Hematopoietic multipotent progenitor cell treated with erythropoietin and hydrocortisone succinate and interleukin-3 and kit ligand, for 4 days (in vitro differentiated cells): ENCODE results near the gene ARHGAP45.
"Not testable (repeated sequence)": the region's sequence is repeated elsewhere in the genome, so short reads cannot be mapped to it uniquely, and the experiment has no call there.

Source experiments
- DNase-seq: peaks from one replicate; pipeline ENCODE4 v3.0.0-alpha.2; 2015

The ARHGAP45 gene

DNA sequence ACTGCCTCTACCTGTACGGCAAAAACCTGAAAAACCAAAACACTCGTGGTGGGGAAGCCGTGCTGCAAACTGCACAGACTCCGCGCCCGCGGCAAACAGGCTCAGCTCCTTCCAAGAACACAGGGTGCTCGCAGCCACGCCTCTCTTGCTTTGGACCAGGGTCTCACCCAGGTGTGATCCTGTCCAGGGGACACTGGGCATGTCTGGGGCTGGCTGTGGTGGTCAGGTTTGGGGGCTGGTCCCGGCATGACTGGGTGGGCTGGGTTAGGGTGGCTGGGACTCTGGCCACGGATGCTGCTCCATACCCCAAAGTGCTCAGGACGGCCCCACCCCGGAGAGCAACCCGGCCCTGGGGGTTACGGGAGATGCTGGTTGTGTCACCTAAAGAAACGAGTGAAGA lies 50.7 kb downstream of the ARHGAP45 start:
- DNase-seq, result no peak

DNA sequence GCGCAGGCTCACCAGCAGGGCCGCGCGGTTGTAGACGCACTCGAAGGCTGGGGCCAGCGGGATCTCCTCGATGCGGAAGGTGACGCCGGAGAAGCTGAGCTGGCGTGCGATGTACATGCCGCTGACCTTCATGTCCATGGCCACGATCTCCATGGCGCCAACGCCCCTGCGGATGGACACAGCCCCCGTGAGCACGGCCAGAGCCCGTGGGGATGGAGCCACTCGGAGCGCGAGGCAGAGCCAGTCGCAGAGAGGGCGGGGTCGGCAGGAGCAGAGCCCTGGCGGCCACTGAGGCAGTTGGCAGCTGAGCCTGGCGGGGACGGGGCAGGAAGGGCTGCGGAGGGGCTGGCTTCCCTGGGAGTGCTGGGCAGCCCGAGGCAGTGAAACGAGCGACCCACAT lies 52.0 kb downstream of the ARHGAP45 start:
- DNase-seq, result no peak

DNA sequence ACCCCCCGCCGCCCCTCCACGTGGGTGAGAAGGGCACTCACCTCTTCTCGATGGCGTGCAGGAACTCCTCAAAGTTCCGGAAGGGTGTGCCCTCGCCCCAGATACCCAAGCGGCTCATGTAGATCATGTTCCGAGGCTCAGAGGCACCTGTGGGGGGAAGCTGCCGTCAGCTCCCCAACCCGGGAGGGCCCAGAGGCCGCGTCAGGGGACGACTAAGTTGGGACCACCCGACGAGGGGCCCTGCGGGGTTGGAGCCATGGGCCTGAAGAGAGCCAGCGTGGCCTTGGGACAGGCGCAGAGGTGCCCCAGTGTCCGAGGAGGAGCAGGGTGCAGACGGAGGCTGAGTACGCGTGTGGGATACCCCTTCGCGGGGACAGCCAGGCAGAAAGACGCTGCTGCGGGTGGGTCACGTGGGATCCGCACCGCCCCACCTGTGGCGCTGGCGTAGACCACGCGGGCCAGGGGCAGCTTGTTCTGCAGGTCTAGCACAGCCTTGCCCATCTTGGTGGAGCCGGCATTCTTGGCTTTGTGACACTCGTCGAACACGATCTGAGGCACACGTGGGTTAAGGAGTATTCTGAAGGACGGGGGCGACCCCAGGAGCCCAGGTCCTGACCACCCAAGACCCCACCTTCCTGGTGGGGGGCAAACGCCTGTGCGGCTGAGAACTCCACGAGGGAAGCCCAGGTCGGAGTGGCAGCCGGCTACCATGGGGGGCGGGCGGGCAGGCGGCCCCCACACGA lies 52.7 kb downstream of the ARHGAP45 start:
- DNase-seq, result no peak

DNA sequence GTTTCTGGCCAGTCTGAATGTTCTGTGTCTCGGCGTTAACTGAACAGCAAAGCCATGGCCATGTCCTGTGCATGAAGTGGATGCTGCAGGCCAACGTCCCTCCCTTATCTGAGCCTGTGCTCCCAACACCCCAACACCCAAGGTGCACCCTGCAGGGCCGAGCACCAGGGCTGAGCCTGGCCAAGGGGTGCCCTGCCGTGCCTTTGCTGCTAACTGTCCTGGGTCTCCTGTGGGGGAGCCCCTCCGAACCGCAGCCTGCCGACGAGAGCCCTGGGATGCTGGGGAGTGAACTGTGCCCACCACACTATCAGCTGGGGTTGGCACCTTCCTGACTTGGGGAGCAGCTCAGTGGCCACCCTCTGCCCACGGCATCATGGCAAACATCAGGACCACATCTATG lies 54.4 kb downstream of the ARHGAP45 start:
- no peak for DNase-seq

DNA sequence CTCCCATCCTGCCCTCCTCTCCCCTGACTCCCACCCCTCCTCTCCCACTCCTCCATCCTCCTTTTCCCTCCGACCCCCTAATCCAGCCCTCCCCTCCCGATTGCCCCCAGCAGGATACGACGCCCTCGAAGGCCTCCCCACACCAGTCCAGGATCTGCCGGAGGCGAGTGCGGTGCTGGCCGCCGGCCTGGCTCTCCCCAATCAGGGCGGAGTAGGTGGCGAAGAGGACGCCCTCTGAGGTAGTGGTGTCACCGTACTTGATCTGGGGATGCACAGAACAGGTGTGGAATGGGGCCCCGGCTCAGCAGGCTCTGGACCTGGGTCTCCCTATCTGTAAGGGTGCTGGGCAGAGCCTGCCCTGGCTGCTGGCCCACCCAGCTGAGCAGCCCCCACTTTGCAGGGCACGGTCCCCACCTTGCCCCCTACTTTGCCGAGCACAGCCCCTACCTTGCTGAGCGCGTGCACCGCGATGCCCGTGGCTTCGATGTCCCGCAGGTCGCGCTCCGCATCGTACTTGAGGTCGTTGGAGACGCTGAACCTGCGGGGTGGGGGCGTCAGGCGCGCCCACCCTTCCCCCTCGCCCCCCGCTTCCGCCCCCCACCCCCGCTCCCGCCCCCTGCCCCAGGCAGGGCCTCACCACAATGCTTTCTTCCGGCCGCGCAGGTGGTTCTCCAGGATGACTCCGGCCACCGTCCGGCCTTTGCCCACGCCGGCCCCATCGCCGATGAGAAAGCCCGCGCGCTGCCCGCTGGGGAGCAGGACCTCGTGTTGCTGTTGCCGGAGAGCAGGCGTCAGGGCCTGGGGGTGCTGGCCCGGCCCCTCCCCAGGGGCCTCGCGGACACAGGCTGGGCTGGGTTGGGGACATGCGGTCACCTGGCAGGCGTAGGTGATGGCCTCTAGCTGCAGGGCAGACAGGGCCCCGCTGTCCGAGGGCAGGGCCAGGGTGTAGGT lies 55.3 kb downstream of the ARHGAP45 start:
- no peak for DNase-seq

DNA sequence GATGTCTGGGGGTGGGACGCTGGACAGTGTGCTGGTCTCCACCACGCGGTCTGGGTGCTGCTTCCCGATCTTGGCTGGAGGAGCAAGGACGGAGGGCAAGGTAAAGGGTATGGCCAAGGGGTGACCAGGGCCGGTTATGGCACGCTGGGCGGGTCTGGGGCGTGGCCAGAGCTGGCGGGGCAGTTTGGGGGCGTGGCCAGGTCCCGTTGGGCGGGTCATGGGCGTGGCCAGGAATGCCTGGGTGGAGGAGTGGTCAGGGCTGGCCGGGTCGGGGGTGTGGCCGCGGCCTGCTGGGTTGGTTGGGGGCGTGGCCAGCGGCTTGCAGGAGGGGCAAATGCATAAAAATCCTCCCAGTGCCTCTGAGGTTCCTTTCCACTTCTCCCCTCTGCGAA lies 56.0 kb downstream of the ARHGAP45 start:
- DNase-seq, result peak; percentile 88

DNA sequence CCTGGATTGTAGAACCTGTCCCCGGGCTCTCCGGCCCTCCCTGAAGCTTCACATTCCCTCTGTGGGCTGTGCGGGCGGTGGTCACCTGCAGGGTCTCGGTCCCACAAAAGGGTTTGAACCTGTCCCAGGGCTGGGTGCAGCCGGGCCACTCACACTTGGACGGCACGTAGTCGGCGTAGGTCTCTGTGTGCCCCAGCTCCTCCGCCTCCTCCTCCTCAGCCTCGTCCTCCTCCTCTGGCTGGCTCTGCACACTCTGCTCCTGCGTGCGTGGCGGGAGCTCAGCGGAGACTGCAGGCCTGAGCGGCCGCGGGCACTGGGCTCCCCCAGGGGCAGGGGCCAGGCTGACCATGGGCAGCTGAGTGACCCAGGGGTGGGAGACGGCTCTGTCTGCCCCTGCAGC lies 56.4 kb downstream of the ARHGAP45 start:
- no peak for DNase-seq

DNA sequence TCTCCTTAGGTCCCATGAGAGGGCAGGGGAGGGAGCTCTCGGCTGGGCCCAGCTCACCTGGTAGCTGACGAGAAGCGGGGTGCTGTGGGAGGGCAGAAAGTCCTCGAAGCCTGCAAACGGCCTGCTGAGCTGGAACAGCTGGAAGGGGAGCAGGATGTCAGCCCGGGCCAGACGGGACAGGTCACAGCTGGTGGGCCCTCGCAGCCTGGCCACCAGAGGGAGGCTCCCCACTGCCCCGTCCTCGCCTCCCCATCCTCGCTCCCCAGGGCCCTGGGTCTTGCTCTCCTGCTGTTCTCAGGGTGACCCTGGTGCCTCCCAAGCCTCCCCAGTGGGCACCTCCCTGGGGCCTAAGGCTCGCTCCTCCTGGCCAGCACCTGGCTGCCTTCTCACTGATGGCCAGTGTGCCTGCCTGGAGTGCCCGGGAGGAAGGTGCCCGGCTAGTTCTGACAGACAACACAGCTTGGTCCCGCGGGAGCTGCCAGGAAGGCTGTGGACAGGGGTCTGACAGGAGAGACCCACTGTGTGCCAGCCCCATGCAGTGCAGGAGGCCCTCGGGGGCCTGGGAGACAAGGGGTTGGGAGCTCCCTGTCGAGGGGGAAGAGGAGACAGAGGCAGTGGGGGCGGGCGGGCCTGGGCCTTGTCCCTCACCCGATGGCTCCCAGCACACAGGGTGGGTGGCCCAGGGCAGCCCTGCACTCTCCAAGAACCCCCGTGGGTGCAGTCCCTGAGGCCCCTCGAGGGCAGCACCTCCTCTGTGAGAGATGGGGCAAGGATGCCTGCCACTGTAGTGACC lies 57.1 kb downstream of the ARHGAP45 start:
- no peak for DNase-seq

DNA sequence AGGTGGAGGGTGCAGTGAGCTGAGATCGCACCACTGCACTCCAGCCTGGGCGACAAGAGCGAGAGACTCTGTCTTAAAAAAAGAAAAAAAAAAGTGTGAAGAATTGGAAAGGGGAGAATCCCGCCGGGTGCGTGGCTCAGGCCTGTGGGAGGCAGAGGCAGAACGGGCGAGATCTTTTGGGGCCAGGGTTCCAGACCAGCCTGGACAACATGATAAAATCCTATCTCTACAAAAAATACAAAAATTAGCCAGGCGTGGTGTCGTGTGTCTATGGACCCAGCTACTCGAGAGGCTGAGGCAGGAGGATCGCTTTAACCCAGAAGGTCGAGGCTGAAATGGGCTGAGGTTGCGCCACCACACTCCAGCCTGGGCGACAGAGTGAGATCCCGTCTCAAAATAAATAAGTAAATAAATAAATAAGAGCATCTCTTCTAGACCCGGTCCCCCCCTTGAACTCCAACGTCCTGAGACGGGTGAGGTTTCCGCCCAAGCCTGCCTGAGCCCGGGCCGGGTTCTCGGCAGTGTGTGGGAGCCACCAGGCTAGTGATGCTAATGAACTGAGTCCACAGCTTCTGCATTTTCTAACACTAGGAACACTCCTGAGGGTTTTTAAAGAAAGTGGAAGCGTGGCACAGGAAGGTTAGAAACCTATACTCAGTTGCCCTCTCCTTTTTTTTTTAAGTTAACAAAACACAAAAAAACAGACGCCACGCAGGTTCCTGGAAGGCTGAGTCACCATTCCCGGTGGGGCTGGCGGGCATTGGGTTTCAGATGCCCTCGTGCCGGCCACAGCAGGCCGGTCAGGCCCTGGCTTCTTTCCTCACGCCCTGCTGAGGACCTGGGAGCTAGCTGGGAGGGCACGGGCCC lies 58.9 kb downstream of the ARHGAP45 start:
- DNase-seq, result no peak

DNA sequence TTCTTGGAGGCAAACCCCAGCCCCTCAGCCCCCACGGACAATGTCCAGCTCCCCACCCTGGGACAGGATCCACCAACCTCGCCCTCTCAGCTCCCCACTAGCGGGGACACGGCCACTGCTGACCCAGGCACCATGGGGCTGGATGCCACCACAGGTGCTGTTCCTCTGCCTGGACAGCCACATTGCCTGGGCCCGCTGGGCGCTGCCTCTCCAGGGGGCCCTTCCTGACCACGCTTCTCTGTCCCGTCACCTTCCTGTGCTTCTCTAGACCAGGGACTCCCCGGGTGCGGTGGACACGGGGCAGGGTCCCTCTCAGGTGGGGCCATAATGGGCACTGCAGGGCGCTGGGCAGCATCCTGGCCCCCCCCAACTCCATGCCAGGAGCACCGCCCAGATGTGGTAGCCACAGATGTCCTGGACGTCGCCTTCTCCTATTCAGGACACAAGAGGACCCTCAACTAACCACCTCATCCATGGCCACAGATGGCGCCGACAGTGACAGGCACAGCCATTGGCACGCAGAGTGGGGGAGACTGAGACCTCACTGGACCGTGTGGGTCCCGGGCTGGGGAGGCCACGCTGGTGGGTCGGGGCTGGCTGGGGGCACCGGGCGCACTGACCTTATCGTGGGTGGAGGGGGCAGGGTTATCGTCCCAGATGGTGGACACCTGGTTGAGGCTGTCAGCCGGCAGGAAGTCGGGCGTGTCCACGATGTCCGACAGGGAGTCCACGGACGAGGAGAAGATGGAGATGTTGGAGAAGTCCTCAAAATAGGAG lies 60.2 kb downstream of the ARHGAP45 start:
- DNase-seq, result no peak

DNA sequence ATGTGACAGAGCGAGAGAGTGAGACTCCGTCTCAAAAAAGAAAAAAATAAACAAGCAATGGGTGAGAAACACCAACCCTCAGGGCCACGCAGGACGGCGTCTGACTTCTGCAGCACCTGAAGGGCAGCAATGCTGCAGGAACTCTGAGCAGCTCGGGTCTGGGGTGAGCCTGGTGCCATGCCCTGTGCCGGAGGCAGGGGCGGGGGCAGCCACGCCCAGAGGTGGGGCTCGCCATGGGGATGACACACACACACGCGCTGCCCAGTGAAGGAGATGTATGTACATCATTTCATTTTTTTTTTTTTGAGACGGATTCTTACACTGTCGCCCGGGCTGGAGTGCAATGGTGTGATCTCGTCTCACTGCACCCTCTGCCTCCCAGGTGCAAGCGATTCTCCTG lies 61.1 kb downstream of the ARHGAP45 start:
- DNase-seq, result no peak

DNA sequence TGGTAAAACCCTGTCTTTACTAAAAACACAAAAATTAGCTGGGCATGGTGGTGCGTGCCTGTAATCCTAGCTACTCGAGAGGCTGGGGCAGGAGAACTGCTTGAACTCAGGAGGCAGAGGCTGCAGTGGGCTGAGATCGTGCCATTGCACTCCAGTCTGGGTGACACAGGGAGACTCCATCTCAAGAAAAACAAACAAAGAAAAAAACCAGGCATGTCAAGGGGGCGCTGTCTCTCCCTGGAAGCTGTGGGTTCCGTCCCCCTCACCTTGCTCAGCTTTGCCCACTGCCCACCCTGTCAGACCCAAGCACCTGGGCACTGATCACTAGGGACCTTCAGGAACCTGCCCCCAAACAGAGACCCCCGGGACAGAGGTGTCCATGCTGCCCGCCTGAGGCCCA lies 62.1 kb downstream of the ARHGAP45 start:
- DNase-seq, result not testable (repeated sequence)

DNA sequence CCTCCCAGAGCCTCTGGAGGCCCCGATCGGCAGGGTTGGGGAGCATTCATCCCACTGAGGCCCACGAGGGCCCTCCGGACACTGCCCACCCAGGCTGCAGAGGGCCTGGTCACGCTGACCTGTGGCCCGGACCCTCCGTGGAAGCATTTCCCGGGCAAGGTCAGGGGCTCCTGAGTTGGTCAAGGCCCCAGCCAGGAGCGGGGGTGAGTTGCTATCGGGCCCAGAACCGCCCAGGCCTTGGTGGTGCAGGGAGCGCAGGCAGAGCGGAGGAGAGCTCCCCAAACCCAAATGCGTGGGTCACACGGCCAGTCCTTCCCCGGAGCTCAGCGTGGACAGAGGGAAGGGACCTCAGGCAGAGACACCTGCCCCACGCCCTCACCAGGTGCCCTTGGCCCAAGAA lies 62.6 kb downstream of the ARHGAP45 start:
- no peak for DNase-seq

DNA sequence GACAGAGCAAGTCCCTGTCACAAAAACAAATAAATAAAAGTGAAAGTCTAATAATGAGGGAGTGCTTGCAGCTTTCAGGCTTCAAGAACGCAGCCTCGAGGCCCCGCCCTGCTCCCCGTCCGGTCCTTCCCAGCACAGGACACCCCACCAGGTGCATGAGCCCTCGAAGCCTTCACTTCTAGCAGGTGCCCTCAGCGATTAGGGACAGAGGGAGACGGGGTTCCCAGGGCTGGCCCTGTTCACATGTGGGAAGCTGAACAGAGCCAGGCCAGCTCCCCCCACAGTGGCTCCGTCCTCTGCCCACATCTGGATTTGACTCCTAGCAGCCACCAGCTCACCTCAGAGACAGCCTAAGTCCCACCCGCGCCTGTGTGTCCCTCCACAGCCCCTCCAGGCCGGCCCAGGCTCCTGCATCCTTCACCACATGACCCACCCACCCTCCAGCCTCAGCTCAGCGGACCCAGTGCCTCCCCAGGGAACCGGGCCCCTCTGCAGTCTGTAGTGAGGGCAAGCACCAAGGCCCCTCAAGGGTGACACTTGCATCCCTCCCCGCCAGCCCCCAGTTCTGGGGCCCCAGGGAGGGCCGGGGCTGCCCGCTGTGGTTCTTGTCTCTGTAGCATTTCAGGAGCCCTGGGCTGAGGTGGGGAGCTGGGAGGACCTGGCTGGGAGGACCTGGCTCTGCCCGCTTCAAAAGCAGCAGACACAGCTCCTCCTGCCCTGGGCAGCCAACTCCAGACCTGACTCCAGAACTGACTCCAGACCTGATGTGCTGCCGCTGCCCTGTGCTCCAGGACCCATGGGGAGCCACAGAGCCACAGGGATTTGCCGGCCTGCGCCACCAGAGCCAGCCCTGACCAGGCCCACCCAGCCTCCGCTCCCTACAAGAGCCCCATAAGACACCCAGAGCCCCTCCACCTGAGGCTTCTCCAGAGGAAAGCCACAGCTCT lies 64.1 kb downstream of the ARHGAP45 start:
- DNase-seq, result no peak

DNA sequence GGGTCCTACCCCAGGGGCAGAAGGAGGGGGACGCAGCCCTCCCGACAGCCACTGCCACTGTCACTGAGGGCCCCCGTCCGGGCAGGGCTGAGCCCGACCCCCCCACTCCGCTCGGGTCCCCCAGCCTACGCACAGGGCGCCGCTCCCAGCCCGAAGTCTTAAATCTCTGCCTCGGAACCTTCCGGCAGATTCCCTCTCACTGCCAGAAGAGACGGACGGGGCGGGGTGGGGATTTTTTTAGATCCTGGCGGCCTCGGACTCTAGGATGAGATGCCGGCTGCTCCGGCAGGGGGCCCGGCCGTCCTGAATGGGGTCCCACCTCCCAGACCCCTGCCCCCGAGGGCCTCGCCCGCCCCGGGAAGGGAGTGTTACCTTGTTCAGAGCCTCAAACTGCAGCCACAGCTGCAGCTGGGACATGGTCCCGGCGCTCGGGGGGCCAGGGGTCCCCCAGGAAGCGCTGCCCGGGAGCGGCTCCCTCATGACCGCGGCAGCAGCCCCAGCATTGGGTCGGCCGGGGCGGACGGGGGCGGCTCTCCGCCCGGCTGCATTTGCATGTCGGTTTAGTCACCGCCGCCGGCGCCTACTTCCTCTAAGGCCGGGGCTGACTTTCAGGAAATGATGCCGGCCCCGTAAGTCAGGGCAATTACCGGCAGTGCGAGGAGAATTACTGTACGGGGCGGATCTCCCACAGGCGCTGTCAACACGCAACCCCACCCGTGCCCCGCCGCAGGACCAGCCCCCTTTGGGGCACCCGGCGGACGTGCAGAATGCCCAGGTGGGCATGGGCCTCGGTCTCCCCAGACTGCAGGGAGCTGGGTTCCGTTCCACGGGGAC lies 65.0 kb downstream of the ARHGAP45 start:
- peak; percentile 93 for DNase-seq

DNA sequence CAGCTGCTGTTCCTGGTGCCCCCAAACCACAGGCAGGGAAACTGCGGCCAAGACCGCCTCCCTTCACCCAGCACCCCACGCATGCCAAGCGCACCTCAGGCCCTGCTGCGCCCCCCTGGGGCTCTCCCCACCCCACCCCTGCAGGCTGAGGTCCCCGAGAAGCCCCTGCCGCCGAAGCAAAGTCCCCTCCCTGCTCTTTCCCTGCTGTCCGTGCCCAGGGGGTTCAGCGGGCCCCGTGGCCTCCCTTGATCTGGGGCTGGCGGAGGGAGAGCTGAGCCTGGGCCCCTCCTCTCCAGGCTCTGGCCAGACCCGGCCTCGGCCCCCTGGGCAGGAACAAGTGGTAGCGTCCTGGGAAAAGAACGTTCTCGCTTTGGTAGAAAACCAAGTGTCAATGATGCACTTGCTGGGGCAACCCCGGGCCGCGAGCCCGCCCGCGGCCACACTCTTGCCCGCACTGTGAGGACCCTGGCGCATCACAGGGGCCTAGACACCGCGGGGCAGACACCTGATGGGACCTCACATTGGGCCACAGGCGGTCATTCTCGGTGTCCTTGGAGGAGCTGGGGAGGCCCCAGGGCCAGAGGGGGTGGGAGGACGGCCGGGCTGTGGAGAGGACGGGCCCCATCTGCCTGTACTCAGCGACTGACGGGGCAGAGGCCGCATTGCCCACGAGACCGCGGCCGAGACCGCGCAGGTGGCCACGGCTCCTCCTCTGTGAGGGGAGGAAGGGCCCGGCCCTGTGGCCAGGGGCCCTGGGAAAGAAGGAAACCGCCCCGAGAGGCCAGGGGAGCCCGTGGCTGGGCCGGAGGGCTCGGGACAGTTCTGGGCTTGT lies 65.8 kb downstream of the ARHGAP45 start:
- peak; percentile 45 for DNase-seq

DNA sequence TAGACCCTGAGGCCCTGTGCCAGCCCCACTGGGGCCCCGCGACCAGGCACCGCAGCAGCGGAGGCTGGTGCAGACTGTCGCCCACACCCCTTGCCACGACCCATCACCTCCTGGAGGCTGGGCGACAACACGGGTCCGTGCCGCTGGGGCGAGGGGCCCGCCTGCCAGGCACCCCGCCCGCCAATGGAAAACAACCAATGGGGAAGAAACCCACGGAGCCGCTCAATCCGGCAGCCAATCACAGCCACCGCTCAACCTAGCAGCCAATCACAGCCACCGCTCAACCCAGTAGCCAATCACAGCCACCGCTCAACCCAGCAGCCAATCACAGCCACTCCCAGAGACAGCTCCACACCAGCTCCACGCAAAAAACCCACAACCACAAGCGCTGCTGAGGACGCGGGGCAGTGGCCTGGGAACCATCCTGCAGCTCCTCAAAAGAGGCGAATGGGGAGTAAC lies 66.5 kb downstream of the ARHGAP45 start:
- peak; percentile 60 for DNase-seq

DNA sequence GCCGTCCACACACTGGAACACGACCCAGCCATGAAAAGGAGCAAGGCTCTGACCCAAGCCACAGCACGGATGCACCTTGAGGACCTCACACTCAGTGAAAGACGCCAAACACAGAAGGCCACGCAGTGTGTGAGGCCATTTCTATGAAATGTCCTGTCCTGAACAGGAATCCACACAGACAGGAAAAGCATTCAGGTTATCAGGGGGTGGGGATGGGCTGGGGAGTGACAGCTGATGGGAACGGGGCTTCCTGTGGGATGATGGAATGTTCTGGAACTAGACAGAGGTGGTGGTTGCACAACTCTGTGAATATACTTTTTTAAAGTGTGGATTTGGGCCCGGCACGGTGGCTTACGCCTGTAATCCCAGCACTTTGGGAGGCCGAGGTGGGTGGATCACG lies 67.5 kb downstream of the ARHGAP45 start:
- DNase-seq, result no peak
